GM12878 (cell line): ENCODE data around the gene C2orf80. TPM values are rescaled to one million over a fixed set of nuclear protein-coding genes. Genes with fewer than 3 reads are reported as not detected.

ENCODE experiments used
- ATAC-seq: fragments of 200-7000 bp; cut with Tn5 transposase; 3 replicates; pipeline ENCODE4 v1.9.1; 2020; ENCODE audit warnings: mild to moderate bottlenecking, moderate library complexity
- BruUV-seq: library from RNA; stranded (reverse); fragments of 400-500 nt; replicated peaks from 2 replicates; lab custom pipeline; 2021; lab: Mats Ljungman, UMichigan
- CTCF ChIA-PET: fragments of 300-600 bp; sonication (Branson Sonifier 250); formaldehyde crosslinking; extraction: SDS; loops from one replicate; lab custom pipeline; 2021; ENCODE audit warnings: inconsistent platforms; lab: Yijun Ruan, JAX
- POLR2A ChIA-PET: fragments of 350-600 bp; formaldehyde crosslinking; extraction: SDS; loops from one replicate; lab custom pipeline; 2021; ENCODE audit warnings: inconsistent platforms; lab: Charles Lee
- RAD21 ChIA-PET: fragments of 300-600 bp; sonication (Branson Sonifier 250); formaldehyde crosslinking; loops from one replicate; lab custom pipeline; 2023; ENCODE audit warnings: antibody characterized with exemption; ENCODE audit not compliant: unreplicated experiment; lab: Charles Lee
- SMC1A ChIA-PET: fragments of 300-600 bp; sonication (Branson Sonifier 250); formaldehyde crosslinking; loops from one replicate; lab custom pipeline; 2023; ENCODE audit not compliant: unreplicated experiment, uncharacterized antibody; lab: Charles Lee
- DNase-seq: peaks from one replicate; pipeline ENCODE4 v3.0.0-alpha.2; 2011; ENCODE audit warnings: low read depth, low spot score
- FAIRE-seq: peaks from 3 replicates; lab custom pipeline; 2011; peaks lifted over from hg19 to GRCh38; lab: Jason Lieb, UNC
- H2AFZ ChIP-seq: 2 replicates; pipeline ENCODE4 v1.6.0; 2011; ENCODE audit warnings: low read depth, low read length, control low read depth; ENCODE audit not compliant: control insufficient read depth
- H3K27ac ChIP-seq: 2 replicates; pipeline ENCODE4 v1.5.1; 2011; ENCODE audit warnings: control low read depth; ENCODE audit not compliant: control insufficient read depth, insufficient read depth
- H3K27me3 ChIP-seq, 2 experiments: replicated peaks in 1 of 2; 2 replicates each; pipeline versions ENCODE4 v1.6.0 to v1.6.1; 2011; ENCODE audit warnings: low read length in 1 of 2; ENCODE audit not compliant: control insufficient read depth in 2 of 2, insufficient read depth in 2 of 2
- H3K36me3 ChIP-seq, 2 experiments: 2 replicates each; pipeline ENCODE4 v1.5.1; 2011; ENCODE audit warnings: low read length in 1 of 2; ENCODE audit not compliant: control insufficient read depth in 2 of 2, insufficient read depth in 2 of 2
- H3K4me1 ChIP-seq: 2 replicates; pipeline ENCODE4 v1.6.1; 2011; ENCODE audit warnings: mild to moderate bottlenecking, low read length, moderate library complexity, mixed read lengths; ENCODE audit not compliant: control insufficient read depth, insufficient read depth
- H3K4me2 ChIP-seq: 2 replicates; pipeline ENCODE4 v1.6.0; 2011; ENCODE audit warnings: control low read depth; ENCODE audit not compliant: control insufficient read depth, insufficient read depth
- H3K4me3 ChIP-seq: fragments of 200-600 bp; sonication (generic); 2 replicates; pipeline ENCODE4 v1.5.1; 2016
- H3K79me2 ChIP-seq: 2 replicates; pipeline ENCODE4 v1.6.0; 2011; ENCODE audit warnings: low read length; ENCODE audit not compliant: control insufficient read depth, insufficient read depth
- H3K9ac ChIP-seq: 2 replicates; pipeline ENCODE4 v1.8.0; 2011; ENCODE audit warnings: low read length, control low read depth, mixed read lengths; ENCODE audit not compliant: control insufficient read depth, insufficient read depth
- H3K9me3 ChIP-seq: replicated peaks from 3 replicates; pipeline ENCODE4 v1.5.1; 2011; ENCODE audit warnings: mild to moderate bottlenecking, low read length; ENCODE audit not compliant: control insufficient read depth, insufficient read depth
- H4K20me1 ChIP-seq: 2 replicates; pipeline ENCODE4 v1.6.0; 2011; ENCODE audit not compliant: control insufficient read depth, insufficient read depth
- E2F8 ChIP-seq: fragments of 450-650 bp; IDR thresholded peaks from 2 replicates; pipeline ENCODE4 v1.6.1; 2018; ENCODE audit warnings: mild to moderate bottlenecking, low read depth, moderate library complexity; ENCODE audit not compliant: partially characterized antibody
- FOXK2 ChIP-seq: fragments of 450-650 bp; IDR thresholded peaks from 2 replicates; pipeline ENCODE4 v1.6.1; 2017; ENCODE audit warnings: mild to moderate bottlenecking, moderate library complexity
- LARP7 ChIP-seq: fragments of 450-650 bp; IDR thresholded peaks from 2 replicates; pipeline ENCODE4 v1.6.1; 2017; ENCODE audit warnings: mild to moderate bottlenecking
- RBBP5 ChIP-seq: fragments of 200-600 bp; sonication (generic); conservative IDR thresholded peaks from 2 replicates; pipeline ENCODE4 v1.6.1; 2016
- RUNX3 ChIP-seq: IDR thresholded peaks from 2 replicates; pipeline ENCODE4 v1.6.1; 2012; ENCODE audit warnings: low read length, inconsistent platforms
- SMAD1 ChIP-seq: fragments of 450-650 bp; IDR thresholded peaks from 2 replicates; pipeline ENCODE4 v1.6.1; 2018; ENCODE audit warnings: mild to moderate bottlenecking, low read depth; ENCODE audit not compliant: partially characterized antibody
- SREBF1 ChIP-seq: IDR thresholded peaks from 2 replicates; pipeline ENCODE4 v1.6.1; 2012; ENCODE audit warnings: mild to moderate bottlenecking, low read length
- TBL1XR1 ChIP-seq: IDR thresholded peaks from 2 replicates; pipeline ENCODE4 v1.6.1; 2012; ENCODE audit warnings: low read depth, low read length, improper control_type of control experiment
- ZNF687 ChIP-seq: fragments of 450-650 bp; IDR thresholded peaks from 2 replicates; pipeline ENCODE4 v1.6.1; 2017; ENCODE audit warnings: mild to moderate bottlenecking, moderate library complexity
- WGBS: methylation state at CpG from one replicate; pipeline ENCODE4 v1.1.6; 2016; ENCODE audit warnings: low lambda C conversion rate; ENCODE audit not compliant: insufficient replicate concordance, insufficient coverage; ENCODE audit errors: missing lambda C conversion rate; 5-methylcytosine and 5-hydroxymethylcytosine counted together
- in situ Hi-C: fragments of 300-500 bp; cut with MboI; formaldehyde crosslinking; loops from 9 replicates; pipeline ENCODE4 v1.14.3; 2018; ENCODE audit warnings: mixed read lengths
- intact Hi-C: fragments of 100-400 bp; cut with micrococcal nuclease; formaldehyde crosslinking; loops from one replicate; pipeline ENCODE4 v1.14.2; 2022; ENCODE audit not compliant: unreplicated experiment
- polyA plus RNA-seq, 11 experiments: library from polyadenylated mRNA; depleted of rRNA in 4 of 11; unstranded in 6 of 11; stranded (reverse) in 5 of 11; fragments of >200 nt; fragmentation: Nextera tagmentation in 4 of 11; fragmentation: Illumina TruSeq in 1 of 11; extraction: Ambion mirVana in 4 of 11; extraction: Trizol in 1 of 11; gene quantifications; 1 replicate in 1 of 11; 2 replicates in 10 of 11; pipeline versions ENCODE4 v1.2.1 to v1.2.3, GENCODE V29; 2011 to 2016; ENCODE audit warnings: inconsistent platforms in 2 of 11, missing spikeins in 2 of 11, low read depth in 1 of 11
- total RNA-seq, 4 experiments: library from RNA; depleted of rRNA in 3 of 4; stranded (reverse); fragments of >200 nt in 3 of 4; fragmentation: Illumina TruSeq in 1 of 4; extraction: Trizol in 1 of 4; gene quantifications; 2 replicates each; pipeline versions ENCODE4 v1.2.1 to v1.2.3, GENCODE V29; 2013 to 2021

Gene C2orf80
- total and polyA plus RNA-seq, 10 of the 15 experiments (the other 5 are each of a cell fraction or from before 2014, with no cell fraction given): not detected

GRCh38 chr2:208127090-208127489 is 62.7 kb downstream of the C2orf80 start (continued):
- no peak for TF ChIP-seq ZNF687
- no peak for TF ChIP-seq LARP7
- TF ChIP-seq TBL1XR1: no peak
- no peak for TF ChIP-seq FOXK2
- no peak for TF ChIP-seq SMAD1
- no peak for TF ChIP-seq RUNX3
- TF ChIP-seq RBBP5: no peak

- 42% methylated on average over 4 of the region's 4 CpGs for WGBS
- intact Hi-C loops (no loop called here), in situ Hi-C loops (no loop called here)
- H3K27me3 ChIP-seq: peaks cover 0 to 7% of the 10 kb centered on the region in 2 experiments; a peak in 1 of 4 replicates
- SMC1A ChIA-PET: interaction anchor here (0.7 kb wide), 1 partner anchor 10 kb away, joined by 3 read pairs; no protein-coding TSS in a partner anchor
- H3K4me3 ChIP-seq: no peak overlapping the region
- H3K27ac ChIP-seq: no peak overlapping the region
- RAD21 ChIA-PET: no interaction called here
- POLR2A ChIA-PET: no interaction called here
- FAIRE-seq: no peak
- DNase-seq: no peak
- H2AFZ ChIP-seq: no peak overlapping the region
- no peak overlapping the region for H3K4me2 ChIP-seq
- H3K36me3 ChIP-seq: no peaks in the 10 kb centered on the region
- no TSS peak for BruUV-seq
- H4K20me1 ChIP-seq: no peaks in the 10 kb centered on the region; the same call in 1 of the 2 replicates
- H3K79me2 ChIP-seq: no peaks in the 10 kb centered on the region
- H3K9me3 ChIP-seq: no peaks in the 10 kb centered on the region; the same call in 2 of the 3 replicates
- no peaks in the 10 kb centered on the region for H3K4me1 ChIP-seq
- H3K9ac ChIP-seq: no peak overlapping the region
- TF ChIP-seq SREBF1: no peak
- TF ChIP-seq E2F8: no peak
- TF ChIP-seq, all 136 proteins: peak for 0
- ATAC-seq: no peak
- CTCF ChIA-PET: interaction anchor here (0.7 kb wide), 1 partner anchor 1485 kb away, joined by 3 read pairs; no protein-coding TSS in a partner anchor
Measured at GRCh38 chr2:208125251-208125650, 64.6 kb downstream of the C2orf80 start.
